B cell (primary cell): ENCODE data around the gene CDK18. TPM values are rescaled to one million over a fixed set of nuclear protein-coding genes. Genes with fewer than 3 reads are reported as not detected.

Experiments used
- ATAC-seq: fragments of 200-7000 bp; cut with Tn5 transposase; one replicate; pipeline ENCODE4 v1.10.0; 2021; ENCODE audit warnings: low read depth, mild to moderate bottlenecking, moderate number of reproducible peaks, moderate library complexity
- CTCF ChIA-PET: fragments of 350-600 bp; sonication (Branson Sonifier 250); formaldehyde crosslinking; loops from one replicate; lab custom pipeline; 2021; ENCODE audit warnings: antibody characterized with exemption, inconsistent platforms; lab: Charles Lee
- POLR2A ChIA-PET: fragments of 350-600 bp; sonication (Branson Sonifier 250); formaldehyde crosslinking; loops from one replicate; lab custom pipeline; 2021; ENCODE audit warnings: antibody characterized with exemption; lab: Charles Lee
- DNase-seq: peaks from one replicate; pipeline ENCODE4 v3.0.0; 2013
- H2AFZ ChIP-seq: 2 replicates; pipeline ENCODE4 v1.6.1; 2012; ENCODE audit warnings: mild to moderate bottlenecking, low read depth, low read length; ENCODE audit not compliant: insufficient read depth, poor library complexity, severe bottlenecking
- H3K27ac ChIP-seq, 2 donors: 1 replicate in 1 of 2; 2 replicates in 1 of 2; pipeline ENCODE4 v1.5.1; 2012 to 2013; ENCODE audit warnings: low read length in 2 of 2, mild to moderate bottlenecking in 2 of 2, moderate library complexity in 1 of 2
- H3K27me3 ChIP-seq, 4 experiments: fragments of 200-600 bp in 1 of 4; sonication (generic) in 1 of 4; replicated peaks in 1 of 4; 1 replicate in 2 of 4; 2 replicates in 2 of 4; pipeline versions ENCODE4 v1.6.1 to v1.7.0; 2013 to 2016; ENCODE audit warnings: low read length in 3 of 4, mild to moderate bottlenecking in 2 of 4, mixed read lengths in 1 of 4, moderate library complexity in 1 of 4; ENCODE audit not compliant: insufficient read depth in 4 of 4, control insufficient read depth in 3 of 4; ENCODE audit errors: control extremely low read depth in 1 of 4
- H3K36me3 ChIP-seq, 2 experiments: replicated peaks in 1 of 2; 1 replicate in 1 of 2; 2 replicates in 1 of 2; pipeline versions ENCODE4 v1.6.1 to v1.7.1; 2013; ENCODE audit warnings: low read length in 1 of 2; ENCODE audit not compliant: insufficient read depth in 2 of 2, control insufficient read depth in 1 of 2; ENCODE audit errors: control extremely low read depth in 1 of 2, extremely low read depth in 1 of 2
- H3K4me1 ChIP-seq, 2 donors: fragments of 200-600 bp in 1 of 2; sonication (generic) in 1 of 2; 1 replicate in 1 of 2; 2 replicates in 1 of 2; pipeline versions ENCODE4 v1.5.1 to v1.6.1; 2013 to 2017; ENCODE audit warnings: low read length in 2 of 2; ENCODE audit not compliant: control insufficient read depth in 2 of 2, insufficient read depth in 2 of 2
- H3K4me2 ChIP-seq: replicated peaks from 2 replicates; pipeline ENCODE3; 2012; ENCODE audit warnings: mild to moderate bottlenecking, low read depth, low read length; ENCODE audit not compliant: poor library complexity, severe bottlenecking
- H3K4me3 ChIP-seq, 5 experiments: fragments of 200-600 bp in 1 of 5; sonication (generic) in 1 of 5; 1 replicate in 3 of 5; 2 replicates in 2 of 5; pipeline versions ENCODE4 v1.5.1 to v1.7.0; 2011 to 2016; ENCODE audit warnings: low read length in 4 of 5, mild to moderate bottlenecking in 4 of 5, low read depth in 2 of 5, control low read depth in 1 of 5, moderate library complexity in 1 of 5; ENCODE audit not compliant: insufficient read depth in 1 of 5; ENCODE audit errors: control extremely low read depth in 1 of 5, extremely low read depth in 1 of 5
- H3K79me2 ChIP-seq: fragments of 200-600 bp; sonication (generic); one replicate; pipeline ENCODE4 v1.6.0; 2016; ENCODE audit warnings: low read length; ENCODE audit not compliant: control insufficient read depth, insufficient read depth
- H3K9ac ChIP-seq: fragments of 200-600 bp; sonication (generic); 2 replicates; pipeline ENCODE4 v1.6.1; 2017; ENCODE audit warnings: mild to moderate bottlenecking, low read length, moderate library complexity
- H3K9me3 ChIP-seq, 3 donors: one replicate each; pipeline versions ENCODE4 v1.6.1 to v1.7.1; 2013; ENCODE audit warnings: low read length in 2 of 3; ENCODE audit not compliant: control insufficient read depth in 2 of 3, insufficient read depth in 1 of 3; ENCODE audit errors: control extremely low read depth in 1 of 3
- H4K20me1 ChIP-seq: 2 replicates; pipeline ENCODE4 v1.6.0; 2012; ENCODE audit warnings: mild to moderate bottlenecking, low read length; ENCODE audit not compliant: insufficient read depth, control insufficient read depth, poor library complexity, severe bottlenecking
- H3K27ac Mint-ChIP-seq: one replicate; pipeline ENCODE4 v1.8.0; 2021; ENCODE audit warnings: mixed read lengths
- H3K27me3 Mint-ChIP-seq: one replicate; pipeline ENCODE4 v1.8.0; 2021; ENCODE audit warnings: mixed read lengths
- H3K4me1 Mint-ChIP-seq: one replicate; pipeline ENCODE4 v1.8.0; 2021; ENCODE audit warnings: mixed read lengths
- H3K4me3 Mint-ChIP-seq: one replicate; pipeline ENCODE4 v1.8.0; 2021; ENCODE audit warnings: mixed read lengths
- H3K9me3 Mint-ChIP-seq: one replicate; pipeline ENCODE4 v1.8.0; 2022; ENCODE audit warnings: mixed read lengths; ENCODE audit not compliant: insufficient read depth
- CTCF ChIP-seq: fragments of 200-600 bp; IDR thresholded peaks from one replicate; pipeline ENCODE4 v1.8.0; 2022; ENCODE audit warnings: antibody characterized with exemption, mild to moderate bottlenecking
- EZH2 ChIP-seq: IDR thresholded peaks from 2 replicates; pipeline ENCODE4 v1.6.1; 2012; ENCODE audit warnings: borderline replicate concordance, low read depth, mild to moderate bottlenecking, moderate library complexity, low read length; ENCODE audit not compliant: insufficient read depth, poor library complexity, severe bottlenecking
- WGBS: methylation state at CpG from one replicate; pipeline ENCODE4 v1.1.5; 2013; ENCODE audit warnings: missing lambda C conversion rate; ENCODE audit not compliant: insufficient coverage; 5-methylcytosine and 5-hydroxymethylcytosine counted together
- intact Hi-C: fragments of 100-400 bp; cut with micrococcal nuclease; formaldehyde crosslinking; loops from one replicate; pipeline ENCODE4 v1.10.0; 2022
- polyA plus RNA-seq: library from polyadenylated mRNA; depleted of rRNA; stranded (reverse); fragments of >200 nt; gene quantifications from 2 replicates; pipeline ENCODE4 v1.2.3, GENCODE V29; 2012
- total RNA-seq, 2 donors: library from RNA; stranded (reverse); fragments of 120-200 nt in 1 of 2; gene quantifications; 1 replicate in 1 of 2; 2 replicates in 1 of 2; pipeline versions ENCODE4 v1.2.3 to v1.2.4, GENCODE V29; 2013 to 2022

Gene CDK18
- total and polyA plus RNA-seq, 2 donors (not counting 1 experiment from before 2014, with no cell fraction given) = 3.8 to 4.7 TPM

DNA sequence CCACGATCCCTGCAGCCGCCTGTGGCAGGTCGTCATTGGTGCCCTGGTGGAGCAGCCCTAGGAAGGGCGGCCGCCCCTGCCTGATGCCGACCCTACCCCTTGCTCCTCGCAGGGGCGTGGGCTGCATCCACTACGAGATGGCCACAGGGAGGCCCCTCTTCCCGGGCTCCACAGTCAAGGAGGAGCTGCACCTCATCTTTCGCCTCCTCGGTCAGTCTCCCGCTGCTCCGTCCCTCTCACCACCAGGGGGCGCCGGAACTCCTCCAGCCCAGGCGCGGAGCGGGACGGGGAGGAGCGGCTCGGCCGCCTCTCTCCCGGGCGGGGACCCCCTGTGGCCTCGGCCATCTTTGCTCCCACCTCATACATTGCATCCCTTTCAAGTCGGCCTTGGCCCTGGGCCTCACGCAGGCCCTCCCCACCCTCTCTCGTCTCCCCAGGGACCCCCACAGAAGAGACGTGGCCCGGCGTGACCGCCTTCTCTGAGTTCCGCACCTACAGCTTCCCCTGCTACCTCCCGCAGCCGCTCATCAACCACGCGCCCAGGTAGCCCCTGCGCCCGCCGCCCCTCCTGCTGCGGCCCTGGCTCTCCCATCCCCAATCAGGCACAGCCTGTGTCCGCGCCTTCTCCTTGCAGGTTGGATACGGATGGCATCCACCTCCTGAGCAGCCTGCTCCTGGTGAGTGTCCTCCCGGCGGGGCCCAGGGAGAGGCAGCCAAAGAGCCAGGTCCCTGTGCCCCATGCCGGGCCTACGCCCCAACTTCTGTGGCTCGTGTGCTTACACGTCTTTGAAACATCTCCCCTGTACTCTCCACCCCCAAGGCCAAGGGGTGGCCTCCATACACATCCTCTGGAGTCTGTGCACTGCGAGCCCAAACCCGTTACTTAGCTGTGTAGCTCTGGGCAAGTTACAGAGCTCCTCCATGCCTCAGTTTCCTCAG lies 24.7 kb downstream of the CDK18 start:
- peak; percentile 85 for ATAC-seq
- no peaks in the 10 kb centered on the region for H3K36me3 ChIP-seq
- H3K9me3 ChIP-seq = no peaks in the 10 kb centered on the region
- H3K4me1 Mint-ChIP-seq = peaks cover 7% of the 10 kb centered on the region
- peak overlapping the region; percentile 26 for H3K27ac Mint-ChIP-seq
- peak; percentile 86 for DNase-seq
- H3K79me2 ChIP-seq = no peaks in the 10 kb centered on the region
- peak overlapping the region; percentile 88 for H3K4me2 ChIP-seq
- peak overlapping the region; percentile 79 for H3K4me3 Mint-ChIP-seq
- CTCF ChIA-PET = interaction anchor here (0.5 to 11.7 kb wide), 34 partner anchors 8 to 448 kb away, joined by 3 to 278 read pairs (median 4); partner anchors contain the start of gene ELK4
- no peaks in the 10 kb centered on the region for H3K9me3 Mint-ChIP-seq
- intact Hi-C loops = loop anchor here (1.0 to 2.0 kb wide), 2 partner anchors 64 to 182 kb away; no protein-coding TSS in a partner anchor
- 46% methylated on average over 53 of the region's 53 CpGs for WGBS
- no peak for TF ChIP-seq EZH2
- TF ChIP-seq CTCF = peak; percentile 97
- H3K4me3 ChIP-seq = peak overlapping the region in 4 of 5 experiments; percentile 25 to 60 (median 38)
- no peaks in the 10 kb centered on the region for H4K20me1 ChIP-seq
- POLR2A ChIA-PET = interaction anchor here (1.1 kb wide), 1 partner anchor 103 kb away, joined by 3 read pairs; the partner anchor contains the start of gene ELK4
- peaks cover 4% of the 10 kb centered on the region for H3K27me3 Mint-ChIP-seq
- H3K9ac ChIP-seq = peak overlapping the region; percentile 61
- peaks cover 0 to 2% (median 0%) of the 10 kb centered on the region in 4 experiments for H3K27me3 ChIP-seq
- H3K4me1 ChIP-seq = peaks cover 4 to 10% of the 10 kb centered on the region in 2 donors
- H3K27ac ChIP-seq = no peak overlapping the region
- peak overlapping the region; percentile 89 for H2AFZ ChIP-seq
